CD4-positive, alpha-beta memory T cell (primary cell): Measurements from ENCODE around the gene PLD2. TPM values are rescaled to one million over a fixed set of nuclear protein-coding genes. Genes with fewer than 3 reads are reported as not detected.
"Not testable (repeated sequence)": the region's sequence is repeated elsewhere in the genome, so short reads cannot be mapped to it uniquely, and the experiment has no call there.

Source experiments
- CTCF ChIA-PET: fragments of 350-600 bp; sonication (Branson Sonifier 250); formaldehyde crosslinking; loops from one replicate; lab custom pipeline; 2021; ENCODE audit warnings: inconsistent platforms; ENCODE audit not compliant: partially characterized antibody; lab: Charles Lee
- POLR2A ChIA-PET: fragments of 350-600 bp; sonication (Branson Sonifier 250); formaldehyde crosslinking; loops from one replicate; lab custom pipeline; 2021; ENCODE audit not compliant: partially characterized antibody; lab: Charles Lee
- DNase-seq, 5 donors: peaks; one replicate each; pipeline versions ENCODE4 v3.0.0 to v3.0.0-alpha.2; 2020 to 2022; ENCODE audit warnings: mixed read lengths in 1 of 5
- H3K27ac ChIP-seq: one replicate; pipeline ENCODE4 v1.7.0; 2013; ENCODE audit warnings: low read depth, low read length
- H3K27me3 ChIP-seq: 2 replicates; pipeline ENCODE4 v1.7.0; 2013; ENCODE audit warnings: mild to moderate bottlenecking, low read length, moderate library complexity; ENCODE audit not compliant: insufficient read depth
- H3K36me3 ChIP-seq: 2 replicates; pipeline ENCODE4 v1.7.0; 2013; ENCODE audit warnings: mild to moderate bottlenecking, low read length, moderate library complexity; ENCODE audit not compliant: insufficient read depth
- H3K4me1 ChIP-seq: 2 replicates; pipeline ENCODE4 v1.7.0; 2013; ENCODE audit warnings: mild to moderate bottlenecking, low read length, moderate library complexity; ENCODE audit not compliant: insufficient read depth
- H3K4me3 ChIP-seq, 2 donors: one replicate each; pipeline ENCODE4 v1.7.0; 2013; ENCODE audit warnings: low read length in 2 of 2, mild to moderate bottlenecking in 1 of 2
- H3K9me3 ChIP-seq, 2 donors: one replicate each; pipeline ENCODE4 v1.7.0; 2013; ENCODE audit warnings: low read length in 2 of 2, control low read depth in 1 of 2; ENCODE audit not compliant: control insufficient read depth in 1 of 2
- H3K27ac Mint-ChIP-seq, 7 donors: one replicate each; pipeline ENCODE4 v1.8.0; 2020 to 2021; ENCODE audit warnings: mixed read lengths in 7 of 7, mild to moderate bottlenecking in 6 of 7, inconsistent platforms in 3 of 7, moderate library complexity in 3 of 7
- H3K27me3 Mint-ChIP-seq, 2 donors: one replicate each; pipeline ENCODE4 v1.8.0; 2020 to 2021; ENCODE audit warnings: mixed read lengths in 2 of 2
- H3K36me3 Mint-ChIP-seq, 2 donors: one replicate each; pipeline ENCODE4 v1.8.0; 2020 to 2021; ENCODE audit warnings: mixed read lengths in 2 of 2, inconsistent platforms in 1 of 2, mild to moderate bottlenecking in 1 of 2
- H3K4me1 Mint-ChIP-seq, 4 donors: one replicate each; pipeline ENCODE4 v1.8.0; 2020 to 2021; ENCODE audit warnings: mixed read lengths in 4 of 4, mild to moderate bottlenecking in 1 of 4
- H3K4me3 Mint-ChIP-seq, 8 donors: one replicate each; pipeline ENCODE4 v1.8.0; 2020 to 2021; ENCODE audit warnings: mixed read lengths in 8 of 8, mild to moderate bottlenecking in 7 of 8, moderate library complexity in 6 of 8, inconsistent platforms in 3 of 8
- H3K9me3 Mint-ChIP-seq, 8 donors: one replicate each; pipeline ENCODE4 v1.8.0; 2020 to 2021; ENCODE audit warnings: mixed read lengths in 8 of 8, mild to moderate bottlenecking in 5 of 8, inconsistent platforms in 3 of 8, moderate library complexity in 1 of 8
- intact Hi-C: fragments of 100-400 bp; cut with micrococcal nuclease; formaldehyde crosslinking; loops from one replicate; pipeline ENCODE4 v1.15.1; 2023
- polyA plus RNA-seq, 2 donors: library from polyadenylated mRNA; unstranded; fragments of 300-500 nt; fragmentation: Illumina TruSeq; gene quantifications; one replicate each; pipeline ENCODE4 v1.2.3, GENCODE V29; 2021
- total RNA-seq, 2 experiments: library from RNA; stranded (reverse); gene quantifications; one replicate each; pipeline ENCODE4 v1.2.3, GENCODE V29; 2021

PLD2 gene
- total and polyA plus RNA-seq, 4 experiments from 2014 or later: 1.9 to 37.5 (median 17.9) TPM

DNA sequence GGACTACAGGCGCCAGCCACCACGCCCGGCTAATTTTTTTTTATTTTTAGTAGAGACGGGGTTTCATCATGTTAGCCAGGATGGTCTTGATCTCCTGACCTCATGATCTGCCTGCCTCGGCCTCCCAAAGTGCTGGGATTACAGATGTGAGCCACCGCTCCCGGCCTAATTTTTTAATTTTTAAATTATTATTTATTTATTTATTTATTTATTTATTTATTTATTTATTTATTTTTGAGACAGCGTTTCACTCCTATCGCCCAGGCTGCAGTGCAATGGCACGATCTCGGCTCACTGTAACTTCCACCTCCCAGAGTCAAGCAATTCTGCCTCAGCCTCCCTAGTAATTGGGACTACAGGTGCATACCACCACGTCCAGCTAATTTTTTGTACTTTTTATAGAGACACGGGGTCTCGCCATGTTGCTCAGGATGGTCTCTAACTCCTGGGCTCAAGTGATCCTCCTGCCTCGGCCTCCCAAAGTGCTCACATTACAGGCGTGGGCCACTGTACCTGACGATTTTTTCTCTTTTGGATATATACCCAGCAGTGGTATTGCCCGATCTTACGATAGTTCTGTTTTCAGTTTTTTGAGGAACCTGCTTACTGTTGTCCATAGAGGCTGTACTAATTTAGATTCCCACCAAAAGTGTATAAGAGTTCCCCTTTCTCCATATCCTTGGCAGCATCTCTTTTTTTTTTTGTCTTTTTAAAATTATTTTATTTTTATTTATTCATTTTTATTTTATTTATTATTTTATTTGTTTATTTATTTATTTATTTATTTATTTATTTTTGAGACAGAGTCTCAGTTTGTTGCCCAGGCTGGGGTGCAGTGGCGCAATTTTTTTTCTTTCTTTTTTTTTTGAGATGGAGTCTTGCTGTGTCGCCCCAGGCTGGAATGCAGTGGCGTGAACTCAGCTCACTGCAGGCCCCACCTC, 62.4 kb downstream of the PLD2 start:
- H3K9me3 Mint-ChIP-seq, H3K27me3 Mint-ChIP-seq, H3K4me3 ChIP-seq, CTCF ChIA-PET, H3K27me3 ChIP-seq, H3K4me3 Mint-ChIP-seq, H3K27ac ChIP-seq, H3K36me3 ChIP-seq, H3K9me3 ChIP-seq, H3K4me1 ChIP-seq, intact Hi-C loops, DNase-seq: not testable (repeated sequence)
- peaks cover 8 to 17% of the 10 kb centered on the region in 2 donors for H3K36me3 Mint-ChIP-seq
- peaks cover 4 to 19% (median 15%) of the 10 kb centered on the region in 4 donors for H3K4me1 Mint-ChIP-seq
- H3K27ac Mint-ChIP-seq: peak overlapping the region in 3 of 7 donors; percentile 18 to 41 (median 37)
- POLR2A ChIA-PET: interaction anchor here (0.7 to 0.8 kb wide), 2 partner anchors 22 to 106 kb away, joined by 3 read pairs; no protein-coding TSS in a partner anchor

DNA sequence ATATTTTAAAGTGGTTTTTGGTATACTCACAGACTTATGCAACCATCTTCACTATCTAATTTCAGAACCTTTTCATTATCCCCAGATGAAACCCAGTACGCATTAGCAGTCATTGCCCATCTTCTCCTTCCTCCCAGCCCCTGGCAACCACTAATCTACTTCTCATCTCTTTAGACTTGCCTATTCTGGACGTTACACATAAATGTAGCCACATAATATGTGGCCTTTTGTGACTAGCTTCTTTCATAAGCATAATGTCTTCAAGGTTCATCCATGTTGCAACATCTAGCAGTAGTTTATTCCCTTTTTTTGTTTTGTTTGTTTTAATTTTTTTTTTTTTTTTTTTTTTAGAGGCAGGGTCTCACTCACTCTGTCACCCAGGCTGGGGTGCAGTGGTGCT, 63.9 kb downstream of the PLD2 start:
- POLR2A ChIA-PET: interaction anchor here (0.6 kb wide), 1 partner anchor 78 kb away, joined by 4 read pairs; no protein-coding TSS in a partner anchor
- CTCF ChIA-PET: interaction anchor here (0.6 to 0.7 kb wide), 2 partner anchors 13 to 106 kb away, joined by 3 read pairs; no protein-coding TSS in a partner anchor
- no peaks in the 10 kb centered on the region for H3K4me1 ChIP-seq
- H3K4me3 ChIP-seq: no peak overlapping the region
- intact Hi-C loops: no loop called here
- DNase-seq: no peak
- peaks cover 0 to 2% (median 0%) of the 10 kb centered on the region in 8 donors for H3K9me3 Mint-ChIP-seq
- H3K27me3 Mint-ChIP-seq: no peaks in the 10 kb centered on the region
- peaks cover 4 to 16% (median 12%) of the 10 kb centered on the region in 4 donors for H3K4me1 Mint-ChIP-seq
- H3K27ac ChIP-seq: no peak overlapping the region
- peak overlapping the region in 3 of 7 donors; percentile 48 to 91 (median 54) for H3K27ac Mint-ChIP-seq
- peaks cover 6% of the 10 kb centered on the region for H3K36me3 ChIP-seq
- no peaks in the 10 kb centered on the region for H3K9me3 ChIP-seq
- no peak overlapping the region for H3K4me3 Mint-ChIP-seq
- peaks cover 10 to 13% of the 10 kb centered on the region in 2 donors for H3K36me3 Mint-ChIP-seq
- H3K27me3 ChIP-seq: no peaks in the 10 kb centered on the region

DNA sequence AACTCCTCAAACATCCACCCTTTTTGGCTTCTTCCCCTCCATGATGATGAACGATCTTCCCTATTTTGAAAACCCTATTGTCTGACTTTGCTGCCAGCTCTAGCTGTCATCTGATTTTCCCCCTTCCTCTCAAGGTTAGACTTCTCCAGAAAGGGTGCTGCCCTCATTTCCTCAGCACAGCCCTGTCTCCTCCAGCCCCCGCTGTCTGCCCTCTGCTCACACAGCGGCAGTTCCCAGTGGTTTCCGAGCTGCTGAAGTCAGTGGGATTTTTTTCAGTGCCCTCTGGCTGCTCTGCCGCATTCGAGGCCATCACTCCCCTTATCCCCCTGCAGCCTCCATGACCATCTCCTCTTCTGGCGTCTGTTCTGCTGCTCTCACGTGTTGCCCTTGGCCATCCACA, 65.8 kb downstream of the PLD2 start:
- peak overlapping the region in 4 of 7 donors; percentile 1 to 64 (median 21) for H3K27ac Mint-ChIP-seq
- H3K4me1 ChIP-seq: no peaks in the 10 kb centered on the region
- peaks cover 0 to 2% (median 0%) of the 10 kb centered on the region in 8 donors for H3K9me3 Mint-ChIP-seq
- intact Hi-C loops: no loop called here
- H3K27ac ChIP-seq: no peak overlapping the region
- peaks cover 10 to 13% of the 10 kb centered on the region in 2 donors for H3K36me3 Mint-ChIP-seq
- no peak overlapping the region for H3K4me3 Mint-ChIP-seq
- H3K27me3 ChIP-seq: no peaks in the 10 kb centered on the region
- POLR2A ChIA-PET: no interaction called here
- no peak overlapping the region for H3K4me3 ChIP-seq
- H3K36me3 ChIP-seq: peaks cover 6% of the 10 kb centered on the region
- CTCF ChIA-PET: no interaction called here
- no peaks in the 10 kb centered on the region for H3K27me3 Mint-ChIP-seq
- H3K9me3 ChIP-seq: no peaks in the 10 kb centered on the region
- H3K4me1 Mint-ChIP-seq: peaks cover 4 to 18% (median 14%) of the 10 kb centered on the region in 4 donors
- DNase-seq: no peak

Other genes with a start within 250 kb of the PLD2 start
- not detected for gene GGT6, start 246.6 kb upstream of the PLD2 start, total RNA-seq
- gene GGT6, start 246.6 kb upstream of the PLD2 start, polyA plus RNA-seq: not detected
- not detected for gene SMTNL2, start 222.6 kb upstream of the PLD2 start, total RNA-seq
- not detected for gene SMTNL2, start 222.6 kb upstream of the PLD2 start, polyA plus RNA-seq
- under 1 TPM in 1 of 2 experiments, not detected in 1; 0.49 TPM for gene ALOX15, start 165.5 kb upstream of the PLD2 start, total RNA-seq
- not detected for gene ALOX15, start 165.5 kb upstream of the PLD2 start, polyA plus RNA-seq
- 10 to 100 TPM; 78.0 to 81.8 TPM for gene PELP1, start 103.0 kb upstream of the PLD2 start, total RNA-seq
- gene PELP1, start 103.0 kb upstream of the PLD2 start, polyA plus RNA-seq: 10 to 100 TPM in 1 of 2 donors, 1 to 10 TPM in 1; 6.0 to 11.1 TPM
- gene ARRB2, start 96.5 kb upstream of the PLD2 start, total RNA-seq: 100 to 1,000 TPM; 340 to 341 TPM
- gene ARRB2, start 96.5 kb upstream of the PLD2 start, polyA plus RNA-seq: 10 to 100 TPM; 54.5 to 56.7 TPM
- gene MED11, start 75.7 kb upstream of the PLD2 start, total RNA-seq: 10 to 100 TPM; 31.7 to 35.4 TPM
- gene MED11, start 75.7 kb upstream of the PLD2 start, polyA plus RNA-seq: 10 to 100 TPM; 37.5 to 54.0 TPM
- under 1 TPM; 0.41 to 0.44 TPM for gene ZMYND15, start 67.3 kb upstream of the PLD2 start, total RNA-seq
- under 1 TPM in 1 of 2 donors, not detected in 1; 0.15 TPM for gene ZMYND15, start 67.3 kb upstream of the PLD2 start, polyA plus RNA-seq
- 1 to 10 TPM; 3.2 to 3.4 TPM for gene CXCL16, start 67.2 kb upstream of the PLD2 start, total RNA-seq
- gene CXCL16, start 67.2 kb upstream of the PLD2 start, polyA plus RNA-seq: 1 to 10 TPM; 1.8 to 3.8 TPM
- gene TM4SF5, start 35.3 kb upstream of the PLD2 start, total RNA-seq: not detected
- not detected for gene TM4SF5, start 35.3 kb upstream of the PLD2 start, polyA plus RNA-seq
- gene VMO1, start 20.8 kb upstream of the PLD2 start, total RNA-seq: under 1 TPM in 1 of 2 experiments, not detected in 1; 0.50 TPM
- gene VMO1, start 20.8 kb upstream of the PLD2 start, polyA plus RNA-seq: not detected
- not detected for gene GLTPD2, start 18.2 kb upstream of the PLD2 start, total RNA-seq
- gene GLTPD2, start 18.2 kb upstream of the PLD2 start, polyA plus RNA-seq: not detected
- 10 to 100 TPM; 44.4 to 46.4 TPM for gene PSMB6, start 11.0 kb upstream of the PLD2 start, total RNA-seq
- 100 to 1,000 TPM; 235 to 462 TPM for gene PSMB6, start 11.0 kb upstream of the PLD2 start, polyA plus RNA-seq
- gene MINK1, start 26.2 kb downstream of the PLD2 start, total RNA-seq: 100 to 1,000 TPM; 134 to 139 TPM
- gene MINK1, start 26.2 kb downstream of the PLD2 start, polyA plus RNA-seq: 10 to 100 TPM in 1 of 2 donors, 1 to 10 TPM in 1; 4.3 to 43.6 TPM
- gene C17orf107, start 92.4 kb downstream of the PLD2 start, total RNA-seq: 1 to 10 TPM; 4.3 to 5.0 TPM
- gene C17orf107, start 92.4 kb downstream of the PLD2 start, polyA plus RNA-seq: under 1 TPM; 0.50 to 0.68 TPM
- 1 to 10 TPM in 1 of 2 experiments, under 1 TPM in 1; 0.64 to 1.3 TPM for gene CHRNE, start 95.9 kb downstream of the PLD2 start, total RNA-seq
- gene CHRNE, start 95.9 kb downstream of the PLD2 start, polyA plus RNA-seq: under 1 TPM; 0.08 to 0.21 TPM
- gene GP1BA, start 125.1 kb downstream of the PLD2 start, total RNA-seq: not detected
- gene GP1BA, start 125.1 kb downstream of the PLD2 start, polyA plus RNA-seq: not detected
- gene SLC25A11, start 132.9 kb downstream of the PLD2 start, total RNA-seq: 10 to 100 TPM; 43.5 to 49.5 TPM
- 100 to 1,000 TPM in 1 of 2 donors, 10 to 100 TPM in 1; 55.1 to 101 TPM for gene SLC25A11, start 132.9 kb downstream of the PLD2 start, polyA plus RNA-seq
- 100 to 1,000 TPM; 154 to 172 TPM for gene RNF167, start 133.1 kb downstream of the PLD2 start, total RNA-seq
- gene RNF167, start 133.1 kb downstream of the PLD2 start, polyA plus RNA-seq: 10 to 100 TPM; 52.4 to 61.5 TPM
- 100 to 1,000 TPM; 560 to 585 TPM for gene PFN1, start 141.4 kb downstream of the PLD2 start, total RNA-seq
- 1,000 to 10,000 TPM; 2,226 to 2,605 TPM for gene PFN1, start 141.4 kb downstream of the PLD2 start, polyA plus RNA-seq
- gene ENO3, start 144.0 kb downstream of the PLD2 start, total RNA-seq: 10 to 100 TPM; 16.2 to 21.8 TPM
- gene ENO3, start 144.0 kb downstream of the PLD2 start, polyA plus RNA-seq: 1 to 10 TPM; 1.5 to 2.4 TPM
- 10 to 100 TPM; 36.7 to 38.4 TPM for gene SPAG7, start 160.7 kb downstream of the PLD2 start, total RNA-seq
- gene SPAG7, start 160.7 kb downstream of the PLD2 start, polyA plus RNA-seq: 100 to 1,000 TPM in 1 of 2 donors, 10 to 100 TPM in 1; 94.1 to 133 TPM
- gene CAMTA2, start 180.5 kb downstream of the PLD2 start, total RNA-seq: 10 to 100 TPM; 63.0 to 84.8 TPM
- gene CAMTA2, start 180.5 kb downstream of the PLD2 start, polyA plus RNA-seq: 10 to 100 TPM in 1 of 2 donors, 1 to 10 TPM in 1; 4.6 to 25.4 TPM
- gene INCA1, start 190.4 kb downstream of the PLD2 start, total RNA-seq: under 1 TPM; 0.36 to 0.67 TPM
- under 1 TPM; 0.26 to 0.71 TPM for gene INCA1, start 190.4 kb downstream of the PLD2 start, polyA plus RNA-seq
- gene KIF1C, start 190.8 kb downstream of the PLD2 start, total RNA-seq: 10 to 100 TPM; 29.8 to 36.9 TPM
- 10 to 100 TPM in 1 of 2 donors, 1 to 10 TPM in 1; 1.8 to 10.8 TPM for gene KIF1C, start 190.8 kb downstream of the PLD2 start, polyA plus RNA-seq
- under 1 TPM; 0.53 to 0.58 TPM for gene SLC52A1, start 228.3 kb downstream of the PLD2 start, total RNA-seq
- gene SLC52A1, start 228.3 kb downstream of the PLD2 start, polyA plus RNA-seq: under 1 TPM; 0.20 to 0.29 TPM